GM19351 (cell line): Measurements from ENCODE around the gene SCN2A.

Source experiments
- ATAC-seq: cut with Tn5 transposase; IDR thresholded peaks from one replicate; pipeline ENCODE4 v1.9.1; 2021; ENCODE audit warnings: mild to moderate bottlenecking, moderate library complexity; ENCODE audit not compliant: unreplicated experiment

SCN2A gene

DNA sequence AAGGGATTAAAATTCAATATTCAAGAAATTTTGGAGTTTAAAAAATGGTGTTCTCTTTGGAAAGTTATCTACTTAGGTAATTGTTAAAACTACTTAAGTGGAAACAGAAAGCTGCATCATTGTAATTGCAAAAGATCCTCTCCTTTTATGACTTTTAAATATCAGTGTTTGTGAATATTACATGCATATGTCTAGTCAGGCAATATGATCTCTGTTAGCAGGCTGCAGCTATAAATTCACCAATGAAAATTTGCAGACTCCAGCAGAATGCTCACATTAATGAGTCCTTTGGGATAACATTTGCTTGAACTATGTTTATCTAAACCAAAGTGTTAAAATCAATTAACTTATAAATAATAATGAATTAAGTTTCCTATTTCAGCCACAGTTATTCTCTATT, 171.1 kb downstream of the SCN2A start:
- ATAC-seq: no peak

DNA sequence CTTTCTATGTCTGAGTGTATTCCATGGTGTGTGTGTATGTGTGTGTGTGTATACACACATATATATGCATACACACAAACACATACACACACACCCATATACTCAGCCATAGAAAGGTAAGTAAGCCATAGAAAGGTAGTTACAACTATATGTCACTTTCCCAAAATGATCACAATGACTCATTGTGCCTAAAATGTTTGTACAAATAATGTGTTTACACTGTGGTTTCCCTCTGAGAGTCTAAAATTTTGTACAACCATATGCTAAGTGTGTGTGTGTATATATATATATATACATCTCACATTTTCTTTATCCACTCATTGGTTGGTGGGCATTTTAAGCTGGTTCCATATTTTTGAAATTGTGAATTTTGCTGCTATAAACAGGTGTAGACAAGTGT, 175.0 kb downstream of the SCN2A start:
- ATAC-seq: no peak

DNA sequence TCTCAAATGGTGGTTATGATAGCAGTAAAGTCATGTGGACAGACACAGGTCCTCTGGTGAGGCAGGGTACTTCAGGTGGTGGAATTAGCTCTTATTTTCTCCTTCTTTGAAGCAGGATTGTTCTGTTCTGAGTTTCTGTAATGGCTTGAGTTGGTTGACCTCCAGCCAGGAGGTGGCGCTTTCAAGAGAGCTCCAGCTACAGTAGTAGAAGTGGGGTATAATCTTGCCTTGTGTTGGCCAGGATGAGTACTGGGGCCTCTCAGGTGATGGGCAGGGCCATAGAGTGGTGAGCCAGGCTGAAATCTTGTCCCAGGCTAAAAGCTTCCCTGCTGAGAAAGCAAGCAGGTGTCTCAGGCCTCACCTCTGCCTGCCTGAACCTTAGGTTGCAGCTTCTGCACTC, 177.8 kb downstream of the SCN2A start:
- ATAC-seq: no peak

DNA sequence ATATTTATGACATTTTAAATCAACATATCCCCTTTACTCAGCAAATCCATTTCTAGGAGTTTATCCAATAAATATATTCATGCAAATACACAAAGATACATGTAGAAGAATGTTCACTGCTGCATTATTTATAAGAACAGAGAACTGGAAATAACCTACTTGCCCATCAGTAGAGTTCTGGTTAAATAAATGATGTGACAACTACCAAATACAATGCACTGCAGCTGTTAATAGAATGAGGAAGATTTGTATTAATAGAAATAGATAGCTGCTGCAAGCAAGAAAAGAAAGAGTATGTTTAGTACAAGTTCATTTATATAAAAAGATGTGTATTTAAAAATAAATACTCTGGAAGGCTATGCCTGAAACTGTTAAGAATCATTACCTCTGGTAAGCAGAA, 181.0 kb downstream of the SCN2A start:
- ATAC-seq: no peak

DNA sequence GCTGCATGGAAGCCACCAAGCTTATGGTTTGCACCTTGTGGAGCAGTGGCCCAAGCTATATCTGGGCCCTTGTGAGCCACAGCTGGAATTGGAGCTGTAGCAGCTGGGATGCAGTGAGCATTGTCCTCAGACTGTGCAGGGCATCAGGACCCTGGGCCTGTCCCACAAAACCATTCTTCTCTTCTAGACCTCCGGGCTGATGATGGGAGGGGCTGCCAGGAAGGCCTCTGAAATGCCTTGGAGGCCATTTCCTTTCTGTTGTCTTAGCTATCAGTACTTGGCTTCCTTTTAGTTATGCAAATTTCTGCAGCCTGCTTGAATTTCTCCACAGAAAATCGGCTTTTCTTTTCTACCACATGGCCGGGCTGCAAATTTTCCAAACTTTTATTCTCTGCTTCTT, 183.9 kb downstream of the SCN2A start:
- no peak for ATAC-seq

DNA sequence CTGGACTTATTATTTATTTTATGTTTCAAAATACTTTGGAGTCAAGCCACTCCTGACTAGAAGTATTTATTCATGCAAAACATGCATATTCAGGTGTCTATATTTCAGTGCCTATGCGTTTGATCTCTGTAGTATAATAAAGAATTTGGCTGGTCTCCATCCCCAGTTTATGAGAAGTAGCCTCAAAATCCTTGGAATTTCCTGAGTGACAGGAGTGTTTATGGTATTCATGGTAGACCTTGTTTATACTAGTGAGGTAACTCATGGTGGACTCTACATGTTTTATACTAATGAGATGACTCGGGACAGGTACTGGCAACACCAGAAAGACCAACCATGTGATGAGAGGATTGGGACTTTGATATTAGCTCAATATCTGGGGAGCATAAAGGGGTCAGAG, 186.3 kb downstream of the SCN2A start:
- ATAC-seq: no peak

DNA sequence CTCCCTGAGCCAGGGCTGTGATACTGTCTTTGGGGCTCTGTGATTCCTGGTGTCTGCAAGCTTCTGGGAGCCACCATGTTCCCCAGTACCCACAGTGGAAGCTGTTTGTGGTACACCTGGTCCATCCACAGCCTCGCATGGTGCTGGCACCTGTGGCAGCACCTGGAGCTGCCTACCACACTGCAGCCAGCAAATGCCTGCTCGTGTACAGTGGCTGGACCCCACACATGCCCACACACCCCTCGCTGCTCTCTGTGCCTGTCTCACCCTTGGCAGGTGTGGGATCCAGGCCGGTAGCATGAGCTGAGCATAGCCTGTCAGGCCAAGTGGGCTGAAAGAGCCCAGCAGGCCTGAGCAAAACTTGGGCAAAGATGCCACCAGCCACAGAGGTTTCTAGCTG, 188.5 kb downstream of the SCN2A start:
- ATAC-seq: no peak

DNA sequence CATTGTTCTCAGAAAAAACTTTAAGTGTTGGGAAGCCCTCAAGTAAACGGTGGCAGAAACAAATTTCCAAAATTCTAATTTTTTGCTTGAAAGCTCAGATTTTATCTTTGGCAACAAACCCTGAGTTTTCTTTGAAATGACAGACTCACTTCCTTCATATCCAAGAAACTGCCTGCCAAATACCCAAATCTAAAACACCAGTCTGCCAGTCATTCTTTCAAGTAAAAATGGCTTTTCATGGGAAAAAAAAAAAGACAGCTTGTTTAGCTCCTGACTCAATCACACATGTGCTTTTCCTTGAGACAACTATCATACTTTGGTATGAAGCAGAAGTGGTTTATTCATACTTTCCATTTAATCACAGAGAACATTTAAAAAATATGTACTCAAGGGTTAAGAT, 189.7 kb downstream of the SCN2A start:
- ATAC-seq: no peak

DNA sequence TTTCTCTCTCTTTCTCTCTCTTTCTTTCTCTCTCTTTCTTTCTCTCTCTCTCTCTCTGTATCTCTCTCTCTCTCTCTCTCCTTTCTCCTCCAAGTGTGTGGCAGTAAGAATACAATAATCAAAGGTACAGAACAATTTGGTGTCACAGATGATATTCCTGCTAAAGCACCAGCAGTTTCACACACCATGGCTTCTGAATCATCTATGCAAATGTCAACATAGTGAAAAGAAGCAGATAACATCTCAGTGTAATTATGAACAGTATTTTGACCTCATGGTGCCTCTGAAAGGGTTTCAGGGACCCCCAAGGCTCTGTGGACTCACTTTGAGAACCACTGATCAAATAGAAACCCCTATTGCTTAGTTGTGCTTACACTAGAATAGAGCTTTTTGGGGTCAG, 191.8 kb downstream of the SCN2A start:
- no peak for ATAC-seq

DNA sequence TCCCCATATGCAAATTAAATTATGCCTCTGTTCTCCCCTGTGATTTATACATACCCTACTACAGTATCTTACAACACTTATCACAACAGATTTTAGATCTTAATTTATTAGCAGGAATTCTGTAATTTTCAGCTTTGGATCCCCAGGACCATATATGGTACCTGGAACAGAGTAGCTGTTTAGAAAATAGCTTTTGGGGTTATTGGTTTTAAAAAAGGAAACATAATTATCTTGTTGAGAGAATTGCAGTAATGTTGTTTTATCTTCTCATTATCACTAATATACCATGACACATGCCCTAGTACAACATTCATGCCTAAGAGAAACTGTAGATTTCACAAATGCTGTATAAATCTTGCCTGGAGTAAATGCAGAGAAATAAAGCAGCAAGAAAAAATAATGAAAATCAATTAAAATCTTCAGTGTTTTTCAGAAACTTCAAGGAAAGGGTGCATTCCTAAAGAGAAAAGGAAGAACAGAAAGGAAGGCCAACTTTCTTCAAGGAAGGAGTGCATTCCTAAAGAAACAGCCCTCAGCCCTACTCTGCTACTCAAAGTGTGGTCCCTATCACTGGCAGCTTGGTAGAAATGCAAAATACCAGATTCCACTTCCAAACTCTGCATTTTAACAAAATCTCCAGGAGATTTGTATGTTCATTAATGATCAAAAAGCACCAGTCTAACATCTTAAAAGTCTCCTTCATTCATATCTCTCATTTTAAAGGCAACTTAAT, 193.2 kb downstream of the SCN2A start:
- no peak for ATAC-seq

DNA sequence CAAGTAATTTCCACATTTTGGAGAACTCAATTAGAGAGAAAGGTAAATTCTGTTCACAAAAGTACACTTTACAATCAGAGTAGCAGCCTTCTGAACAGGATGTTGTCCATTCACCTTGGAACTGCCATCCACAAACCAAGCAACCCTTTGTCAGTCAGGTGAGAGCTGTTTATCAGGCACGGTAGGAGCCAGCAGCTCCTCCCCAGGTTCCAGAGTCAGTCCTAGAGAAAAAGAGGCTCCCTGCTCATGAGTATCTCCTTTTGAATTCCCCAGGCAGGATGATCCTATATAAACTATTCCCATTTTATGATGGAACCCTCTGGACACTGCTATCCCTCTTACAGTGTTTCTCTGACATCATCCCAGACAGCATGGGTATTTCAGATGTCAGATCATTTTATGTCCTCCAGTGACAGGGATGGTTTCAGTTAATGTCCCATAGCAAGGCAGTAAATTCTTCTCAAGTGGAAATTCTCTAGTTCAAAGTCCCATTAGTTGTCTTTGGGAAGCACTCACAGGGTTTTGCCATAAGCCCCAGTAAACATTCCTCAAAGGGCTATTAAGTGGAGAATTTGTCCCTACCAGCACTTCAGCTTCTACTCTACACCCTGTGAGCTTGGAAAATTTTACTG, 195.8 kb downstream of the SCN2A start:
- no peak for ATAC-seq

DNA sequence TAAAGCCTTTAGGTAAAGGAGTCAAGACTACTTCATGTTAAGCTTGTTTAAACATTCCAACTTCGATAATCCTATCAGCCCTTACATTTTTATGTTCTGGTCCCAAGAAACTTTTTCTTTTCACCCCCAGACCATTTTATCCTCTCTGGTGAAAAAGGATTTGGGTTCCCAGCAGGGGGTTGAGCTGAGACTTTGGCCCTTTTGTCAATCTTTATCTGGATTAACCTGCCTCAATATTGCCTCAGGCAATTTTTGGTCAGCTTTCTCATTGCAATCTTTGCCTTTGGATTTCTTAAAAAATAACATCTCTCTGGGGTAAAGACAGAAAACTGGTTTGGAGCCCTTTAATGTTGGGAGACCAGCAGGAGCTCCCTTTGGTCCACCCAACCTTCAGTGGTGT, 196.4 kb downstream of the SCN2A start:
- ATAC-seq: no peak

DNA sequence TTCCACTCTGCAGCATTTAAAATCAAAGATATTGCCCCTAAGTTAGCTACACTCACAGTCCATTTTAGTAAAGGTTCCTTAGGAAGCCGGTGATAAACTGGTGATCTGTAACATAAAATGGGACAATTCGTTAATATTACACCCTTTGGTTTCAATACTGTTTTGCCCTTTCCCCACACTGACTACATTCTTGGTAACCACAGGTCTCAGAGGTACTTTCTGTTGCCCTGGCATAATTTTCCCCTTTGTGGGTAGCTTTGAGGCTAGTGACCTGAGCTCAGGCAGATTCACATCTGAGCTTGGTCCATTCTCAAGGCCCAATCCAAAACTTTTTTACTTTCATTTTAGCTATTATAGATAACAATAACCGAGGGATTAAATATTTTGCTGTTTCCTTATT, 197.3 kb downstream of the SCN2A start:
- ATAC-seq: no peak

DNA sequence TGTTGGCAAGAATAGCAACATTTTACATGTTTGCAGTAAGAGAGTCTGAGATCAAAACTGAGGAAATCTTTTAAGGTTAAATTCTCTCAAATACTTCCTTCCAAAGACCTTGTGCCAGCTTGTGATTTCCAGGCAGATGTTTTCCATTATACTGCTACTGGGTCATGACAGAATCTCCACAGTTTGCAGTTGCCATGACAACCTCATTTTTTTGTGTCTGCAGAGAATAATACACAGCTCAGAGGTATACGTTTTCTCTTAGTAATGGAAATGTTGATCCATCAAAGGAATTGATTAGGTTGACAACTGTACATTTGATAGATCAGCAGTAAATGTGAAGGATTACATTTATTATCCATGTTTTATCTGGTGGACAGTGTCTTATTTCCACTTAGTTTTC, 201.2 kb downstream of the SCN2A start:
- no peak for ATAC-seq
